ENCODE data around the gene FBXW2.

Gene FBXW2

GRCh38 chr9:120712539-120713031 lies 80.6 kb downstream of the FBXW2 start:
- DNase-seq: no peak

GRCh38 chr9:120711841-120712538 lies 81.2 kb downstream of the FBXW2 start:
- no peak for DNase-seq

GRCh38 chr9:120711354-120711753 lies 81.9 kb downstream of the FBXW2 start:
- DNase-seq: no peak

DNA sequence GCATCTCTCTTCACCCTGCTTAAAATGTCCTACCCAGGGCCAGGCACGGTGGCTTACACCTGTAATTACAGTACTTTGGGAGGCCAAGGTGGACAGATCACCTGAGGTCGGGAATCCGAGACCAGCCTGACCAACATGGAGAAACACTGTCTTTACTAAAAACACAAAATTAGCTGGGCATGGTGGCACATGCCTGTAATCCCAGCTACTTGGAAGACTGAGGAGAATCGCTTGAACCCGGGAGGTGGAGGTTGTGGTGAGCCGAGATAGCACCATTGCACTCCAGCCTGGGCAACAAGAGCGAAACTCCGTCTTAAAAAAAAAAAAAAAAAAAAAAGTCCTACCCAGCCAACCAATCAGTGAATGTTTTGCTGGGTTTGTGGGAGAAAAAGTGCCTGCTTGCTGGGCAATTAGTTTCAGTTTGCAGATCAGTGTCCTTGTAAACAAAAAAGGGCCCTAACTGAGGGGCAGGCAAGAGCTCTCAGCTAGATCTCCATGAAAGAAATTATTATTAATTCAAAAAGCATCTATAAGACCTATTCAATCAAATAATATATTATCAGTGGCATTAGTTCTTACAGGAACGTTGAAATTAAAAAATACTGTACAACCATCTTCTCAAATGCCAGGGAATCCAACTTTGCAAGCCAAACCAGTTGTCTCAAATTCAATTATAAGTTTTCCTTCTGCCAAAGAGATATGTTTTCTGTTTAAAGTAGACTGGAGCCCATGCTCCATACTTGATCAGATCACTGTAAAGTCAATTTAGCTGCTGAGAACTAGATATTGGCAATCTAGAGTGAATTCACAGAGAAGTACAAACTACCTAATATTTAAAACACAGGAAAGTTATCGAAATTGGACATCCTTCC lies 82.9 kb downstream of the FBXW2 start:
- peak; percentile 74 for DNase-seq

DNA sequence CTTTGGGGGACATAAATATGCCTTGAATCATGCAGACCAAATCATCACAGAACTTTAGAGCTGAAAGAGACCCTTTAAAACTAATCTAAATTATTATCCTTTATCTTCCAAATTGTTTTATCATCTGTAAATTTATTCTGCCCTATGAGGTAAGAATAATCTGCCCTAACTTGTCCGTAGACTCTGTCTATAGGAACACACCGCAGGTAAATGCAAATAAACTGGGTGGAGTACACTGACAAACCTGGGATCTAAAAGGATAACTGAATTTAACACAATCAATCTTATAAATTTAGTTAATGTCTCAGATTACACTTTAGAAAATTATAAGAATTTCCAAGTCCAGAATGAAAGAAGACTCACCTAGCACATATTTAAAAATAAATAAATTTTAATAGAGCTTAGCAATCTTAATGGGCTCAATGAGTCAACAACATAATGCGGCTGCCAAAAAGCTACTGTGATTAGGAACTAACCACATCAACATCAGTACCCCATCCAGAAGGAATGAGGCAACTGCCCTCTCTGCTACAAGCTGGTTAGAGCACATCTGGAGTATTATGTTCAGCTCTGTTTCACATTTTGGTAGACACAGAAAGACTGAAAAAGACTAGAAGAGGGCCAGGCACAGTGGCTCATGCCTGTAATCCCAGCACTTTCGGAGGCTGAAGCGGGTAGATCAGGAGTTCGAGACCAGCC lies 84.5 kb downstream of the FBXW2 start:
- no peak for DNase-seq

DNA sequence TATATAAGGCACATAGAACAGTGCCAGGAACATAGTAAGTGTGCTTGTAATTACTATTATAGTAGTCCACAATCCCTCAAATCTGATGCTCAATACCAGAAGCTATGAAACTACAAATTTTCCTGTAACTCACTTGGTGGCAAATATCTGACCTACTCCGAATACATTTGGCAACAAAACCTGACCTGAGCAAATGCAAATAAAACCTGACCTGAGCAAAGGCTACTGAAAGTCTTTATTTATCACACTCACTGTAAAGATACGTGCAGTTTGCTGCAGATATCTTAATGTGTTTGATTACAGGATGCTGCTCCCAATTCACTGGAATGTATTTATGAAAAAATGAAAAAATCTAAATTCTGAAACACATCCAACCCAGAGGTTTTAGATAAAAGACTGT lies 86.0 kb downstream of the FBXW2 start:
- no peak for DNase-seq
